ENCODE results near the gene PPP1R15A.
"Not testable (repeated sequence)": the region's sequence is repeated elsewhere in the genome, so short reads cannot be mapped to it uniquely, and the experiment has no call there.

PPP1R15A gene

DNA sequence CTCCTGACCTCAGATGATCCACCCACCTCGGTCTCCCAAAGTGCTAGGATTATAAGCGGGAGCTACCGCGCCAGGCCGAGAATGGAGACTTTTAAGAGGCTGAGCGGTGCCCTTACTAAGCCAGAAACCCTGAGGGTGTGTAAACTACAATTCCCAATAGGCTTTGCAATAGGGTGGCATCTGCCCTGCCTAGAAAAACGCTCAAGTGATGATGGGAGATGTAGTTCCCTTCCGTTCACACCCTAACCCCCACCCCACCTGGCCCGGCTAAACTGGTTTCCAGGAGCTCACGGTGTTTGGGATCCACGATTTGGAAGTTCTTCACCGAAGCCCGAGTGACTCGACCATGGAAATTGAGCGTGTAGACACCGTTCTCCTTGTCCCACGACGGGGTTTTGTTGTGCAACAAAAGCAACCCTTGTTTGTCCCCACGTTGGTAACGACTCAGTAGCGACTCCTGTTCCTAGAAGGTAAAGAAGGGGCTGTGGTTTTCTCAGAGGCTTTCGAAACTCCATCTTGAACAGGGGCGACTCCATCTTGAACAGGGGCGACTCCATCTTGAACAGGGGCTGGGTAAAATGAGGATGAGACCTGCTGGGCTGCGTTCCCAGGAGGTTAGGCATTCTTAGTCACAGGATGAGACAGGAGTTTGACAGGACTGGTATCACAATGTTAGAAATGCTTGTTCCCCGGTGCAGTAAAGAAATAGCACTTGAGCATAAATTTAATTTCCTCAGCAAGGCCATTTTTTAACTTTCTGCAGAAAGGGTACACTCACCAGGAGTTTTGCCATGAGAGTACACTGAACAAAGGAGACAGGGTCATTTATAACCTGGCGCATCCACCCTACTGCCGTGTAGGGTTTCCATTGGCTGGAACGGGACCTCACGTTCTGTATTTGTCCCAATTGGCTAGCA, 9.8 kb downstream of the PPP1R15A start:
- DNase-seq: peak; percentile 58

DNA sequence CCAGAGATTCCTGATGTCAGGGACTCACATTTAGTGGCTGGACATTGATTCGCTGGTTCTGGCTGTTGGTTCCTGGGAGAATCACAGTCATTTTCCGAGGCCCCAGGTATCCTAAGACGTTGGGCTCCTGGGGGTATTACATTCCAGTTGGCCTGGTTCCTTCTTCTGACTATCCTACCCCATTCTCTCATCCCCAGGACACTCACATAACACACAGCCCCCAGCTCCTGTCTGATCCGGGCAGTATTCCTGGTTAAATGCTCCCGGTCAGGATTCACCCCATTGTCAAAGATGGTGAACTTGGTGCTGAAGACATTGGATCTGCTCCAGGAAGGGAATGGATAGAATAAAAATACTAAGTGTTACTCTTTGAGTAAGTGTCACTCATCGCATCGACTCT, 11.5 kb downstream of the PPP1R15A start:
- no peak for DNase-seq

DNA sequence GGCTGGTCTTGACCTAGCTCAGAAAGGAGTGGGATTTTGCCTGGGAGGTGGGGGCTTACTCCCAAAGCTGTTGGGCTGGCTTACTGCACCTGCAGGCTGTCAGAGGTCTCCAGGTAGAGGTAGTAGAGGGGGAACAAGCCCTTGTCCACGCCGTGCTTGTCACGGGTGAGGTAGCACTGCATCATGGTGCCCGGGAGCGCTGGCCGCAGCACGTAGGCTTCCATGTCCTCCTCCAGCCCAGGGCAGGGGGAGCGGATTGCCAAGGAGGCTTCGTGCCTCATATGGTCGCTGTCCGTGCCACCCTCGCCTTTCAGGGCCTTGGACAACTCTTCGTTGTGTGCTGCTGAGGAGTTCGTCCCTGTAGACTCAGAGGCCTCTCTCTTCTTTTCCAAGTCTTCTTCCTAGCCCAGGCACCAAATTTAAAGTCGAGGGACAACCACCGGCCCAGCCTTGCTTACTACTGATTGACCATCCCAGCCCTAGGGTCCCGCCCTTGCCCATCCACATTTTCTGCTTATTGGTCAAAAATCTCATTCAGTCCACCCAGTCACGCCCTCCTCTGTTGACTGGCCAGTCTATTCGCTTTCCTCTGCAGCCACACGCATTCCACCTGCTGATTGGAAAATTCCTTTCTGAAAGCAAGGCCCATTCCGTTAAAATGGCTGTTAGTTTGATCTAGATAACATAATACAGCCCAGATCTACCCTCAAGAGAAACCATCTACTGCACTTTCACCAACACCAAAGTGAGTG, 15.8 kb downstream of the PPP1R15A start:
- no peak for DNase-seq

DNA sequence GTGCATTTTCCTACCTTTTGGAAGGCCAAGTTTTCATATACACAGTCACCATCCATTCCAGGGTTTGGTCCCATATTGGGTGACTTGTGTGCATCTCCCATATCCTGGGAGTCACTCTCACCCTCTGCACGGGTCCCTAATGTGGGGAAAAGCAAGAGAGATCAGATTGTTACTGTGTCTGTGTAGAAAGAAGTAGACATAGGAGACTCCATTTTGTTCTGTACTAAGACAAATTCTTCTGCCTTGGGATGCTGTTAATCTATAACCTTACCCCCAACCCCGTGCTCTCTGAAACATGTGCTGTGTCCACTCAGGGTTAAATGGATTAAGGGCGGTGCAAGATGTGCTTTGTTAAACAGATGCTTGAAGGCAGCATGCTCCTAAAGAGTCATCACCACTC, 17.3 kb downstream of the PPP1R15A start:
- not testable (repeated sequence) for DNase-seq

DNA sequence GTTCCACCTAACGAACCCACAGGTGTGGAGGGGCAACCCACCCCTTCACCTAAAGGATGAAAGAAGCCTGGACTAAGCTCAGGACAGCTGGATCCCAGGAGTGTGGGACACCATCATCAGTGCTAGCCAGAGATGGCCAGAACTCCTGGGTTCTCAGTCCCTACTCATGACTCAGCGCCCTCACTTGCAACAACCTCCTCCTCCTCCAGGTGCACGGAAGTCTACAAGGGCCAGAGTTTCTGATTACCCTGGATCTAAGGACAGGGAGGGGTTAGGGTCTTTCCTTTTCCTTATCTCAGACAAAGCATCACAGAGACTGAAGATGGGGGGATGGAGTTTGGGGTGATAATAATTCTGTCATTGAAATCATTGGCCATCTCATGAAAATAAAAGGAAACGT, 18.3 kb downstream of the PPP1R15A start:
- no peak for DNase-seq

DNA sequence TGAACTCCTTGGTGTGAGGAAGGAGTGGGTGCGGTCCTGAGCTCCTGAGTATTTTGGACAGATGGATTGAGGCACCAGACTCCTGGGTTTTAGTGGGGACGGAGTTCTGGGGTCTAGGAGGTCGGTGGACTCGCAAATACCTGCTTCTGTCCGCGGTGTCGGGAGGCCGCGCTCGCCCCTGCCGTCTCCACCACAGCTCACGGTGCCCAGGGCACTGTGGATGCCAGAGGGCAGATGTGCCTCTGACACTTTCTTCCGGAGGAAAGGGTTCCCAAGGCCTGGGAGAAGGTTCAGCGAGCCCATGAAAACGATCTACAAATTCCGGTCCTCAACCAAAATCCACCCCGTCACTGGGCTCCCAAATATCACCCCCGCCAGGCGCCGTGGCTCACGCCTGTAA, 23.0 kb downstream of the PPP1R15A start:
- DNase-seq: no peak

DNA sequence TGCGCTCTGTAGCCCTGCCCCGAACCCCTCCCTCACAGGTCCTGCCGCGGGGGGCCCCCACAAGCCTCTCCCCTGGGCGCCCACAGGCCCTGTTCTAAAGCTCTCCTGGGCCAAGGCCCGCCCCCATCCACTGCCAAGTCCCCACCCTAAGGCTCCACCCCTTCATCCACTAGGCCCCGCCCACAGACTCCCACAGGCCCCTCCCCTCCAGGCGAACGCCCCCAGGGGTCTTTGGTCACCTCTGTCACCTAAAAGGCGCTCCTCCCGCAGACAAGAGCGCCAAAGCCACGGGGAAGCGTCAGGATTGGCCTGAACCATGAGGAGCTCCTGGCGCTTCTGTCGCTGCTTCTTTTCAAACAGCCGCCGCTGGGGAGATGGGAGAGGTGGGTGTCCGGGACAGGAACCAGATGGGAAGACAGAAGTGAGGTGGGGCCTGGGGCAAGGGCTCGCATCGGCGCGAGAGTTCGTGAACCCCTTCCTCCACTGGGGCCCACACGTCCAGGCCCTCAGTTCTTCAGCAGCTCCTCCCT, 24.0 kb downstream of the PPP1R15A start:
- no peak for DNase-seq

DNA sequence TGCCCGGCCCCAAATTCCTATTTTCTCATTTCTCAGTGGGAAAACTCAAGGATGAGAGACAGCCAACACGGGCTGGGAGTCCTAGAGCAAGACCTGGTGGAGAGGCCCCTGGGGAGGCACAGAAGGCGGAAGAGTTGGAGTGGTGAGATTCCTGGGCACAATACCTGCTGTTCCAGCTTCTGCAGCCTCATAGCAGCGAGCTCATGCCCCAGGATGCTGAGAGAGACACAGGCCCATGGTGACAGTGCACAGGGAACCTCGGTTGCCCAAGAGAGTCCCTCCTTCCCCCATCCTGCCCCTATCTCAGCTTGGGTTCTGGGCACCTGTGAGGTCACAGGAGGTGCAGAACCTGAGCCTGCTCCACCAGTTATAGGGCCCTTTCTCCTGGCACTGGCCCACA, 25.0 kb downstream of the PPP1R15A start:
- DNase-seq: no peak

DNA sequence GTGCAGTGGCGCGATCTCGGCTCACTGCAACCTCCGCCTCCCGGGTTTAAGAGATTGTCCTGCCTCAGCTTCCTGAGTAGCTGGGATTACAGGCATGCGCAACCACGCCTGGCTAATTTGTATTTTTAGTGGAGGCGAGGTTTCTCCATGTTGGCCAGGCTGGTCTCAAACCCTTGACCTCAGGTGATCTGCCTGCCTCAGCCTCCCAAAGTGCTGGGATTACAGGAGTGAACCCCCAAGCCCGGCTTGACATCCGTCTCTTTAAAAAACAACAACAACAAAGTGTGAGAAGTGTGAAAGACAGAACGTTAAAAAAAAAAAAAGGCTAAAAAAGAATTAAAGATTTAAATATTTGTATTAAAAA, 27.1 kb downstream of the PPP1R15A start:
- DNase-seq: not testable (repeated sequence)

DNA sequence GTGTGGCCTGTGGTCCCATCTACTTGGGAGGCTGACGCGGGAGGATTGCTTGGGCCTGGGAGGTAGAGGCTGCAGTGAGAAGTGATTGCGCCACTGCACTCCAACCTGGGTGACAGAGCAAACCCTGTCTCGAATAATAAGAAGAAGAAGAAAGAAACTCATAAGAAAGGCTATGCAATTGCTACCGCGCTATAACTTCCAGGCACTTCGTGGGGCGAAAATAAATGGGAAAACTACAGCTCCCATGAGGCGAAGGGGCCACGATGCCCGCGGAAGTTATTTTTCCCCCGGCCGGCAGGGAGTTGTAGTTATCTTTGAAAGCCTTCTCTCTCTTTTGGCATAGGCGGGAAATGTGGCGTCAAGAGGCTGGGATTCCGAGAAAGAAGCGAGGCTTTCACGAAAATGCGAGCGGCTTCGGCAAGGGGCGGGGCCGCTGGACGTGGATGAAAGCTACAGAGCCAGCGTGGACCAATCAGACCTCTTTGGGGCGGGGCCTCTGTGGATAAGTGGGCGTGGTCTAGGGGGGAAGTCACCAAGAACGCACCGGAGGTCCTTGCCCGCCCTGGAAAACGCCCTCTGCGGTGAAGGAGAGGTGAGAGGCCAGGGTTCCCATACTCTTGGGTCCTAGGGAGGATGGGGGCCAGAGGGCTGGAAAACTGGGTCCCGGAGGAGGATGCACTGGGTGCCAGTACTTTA, 27.7 kb downstream of the PPP1R15A start, which contains the start of gene NUCB1:
Gene NUCB1, plus strand, starts transcription at position 532 of the 696 bp plus-strand sequence. CDS start 485 bp downstream, outside the sequence.
- peak; percentile 100 for DNase-seq

DNA sequence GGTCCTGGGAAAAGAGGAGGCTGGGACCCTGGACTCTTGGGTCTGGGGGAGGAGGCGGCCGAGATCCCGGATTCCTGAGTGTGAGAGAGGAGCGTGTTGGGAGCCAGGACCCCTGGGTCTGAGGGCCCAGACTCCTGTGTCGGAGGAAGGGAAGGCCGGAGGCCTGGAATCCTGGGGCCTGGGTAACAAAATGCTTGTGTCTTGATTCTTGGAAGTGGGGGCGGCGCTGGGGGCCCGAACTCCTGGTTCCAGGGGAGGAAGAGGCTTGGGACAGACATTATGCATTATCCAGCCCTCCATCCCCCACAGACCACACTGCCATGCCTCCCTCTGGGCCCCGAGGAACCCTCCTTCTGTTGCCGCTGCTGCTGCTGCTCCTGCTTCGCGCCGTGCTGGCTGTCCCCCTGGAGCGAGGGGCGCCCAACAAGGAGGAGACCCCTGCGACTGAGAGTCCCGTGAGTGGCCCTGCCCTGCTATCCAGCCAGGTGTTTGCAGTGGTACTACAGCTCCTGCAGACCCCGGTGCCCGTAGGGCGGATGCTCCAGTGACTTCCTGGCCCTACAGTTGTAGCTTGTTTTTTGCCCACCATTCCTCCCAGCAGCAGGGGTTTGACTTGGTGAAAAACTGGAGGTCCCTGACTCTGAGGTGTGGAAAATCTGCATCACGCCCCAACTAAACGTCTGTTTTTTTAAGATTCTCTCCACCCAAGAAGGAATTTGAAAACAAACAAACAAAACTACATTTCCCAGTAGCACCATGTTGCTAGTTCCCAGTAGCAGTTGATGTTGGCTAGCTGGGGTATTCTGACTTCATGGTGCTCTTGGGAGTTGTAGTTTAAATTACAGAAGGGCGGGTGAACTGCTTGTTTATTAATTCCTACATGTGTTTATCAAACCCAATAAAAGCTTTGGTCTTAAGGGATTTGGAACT, 28.5 kb downstream of the PPP1R15A start:
- peak; percentile 71 for DNase-seq

DNA sequence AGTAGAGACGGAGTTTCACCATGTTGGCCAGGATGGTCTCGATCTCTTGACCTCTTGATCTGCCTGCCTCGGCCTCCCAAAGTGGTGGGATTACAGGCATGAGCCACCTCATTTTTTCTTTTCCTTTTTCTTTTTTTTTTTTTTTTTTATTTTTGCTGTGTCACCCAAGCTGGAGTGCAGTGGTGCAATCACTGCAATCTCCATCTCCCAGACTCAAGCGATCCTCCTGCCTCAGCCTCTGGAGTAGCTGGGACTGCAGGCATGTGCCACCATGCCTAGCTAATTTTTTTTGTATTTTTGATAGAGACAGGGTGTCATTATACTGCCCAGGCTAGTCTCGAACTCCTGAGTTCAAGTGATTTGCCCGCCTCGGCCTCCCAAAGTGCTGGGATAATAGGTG, 30.1 kb downstream of the PPP1R15A start:
- DNase-seq: not testable (repeated sequence)

DNA sequence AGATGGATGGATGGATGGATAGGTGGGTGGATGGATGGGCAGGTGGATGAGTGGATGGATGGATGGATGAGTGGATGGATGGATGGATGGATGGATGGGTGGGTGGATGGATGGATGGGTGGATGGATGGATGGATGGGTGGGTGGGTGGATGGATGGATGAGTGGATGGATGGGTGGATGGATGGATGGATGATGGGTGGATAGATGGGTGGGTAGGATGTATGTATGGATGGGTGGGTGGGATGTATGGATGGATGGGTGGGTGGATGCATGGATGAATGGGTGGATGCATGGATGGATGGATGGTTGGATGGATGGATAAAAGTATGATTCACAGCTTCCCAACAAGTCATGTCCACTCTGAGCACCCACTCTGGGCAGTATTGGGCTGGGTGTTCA, 31.6 kb downstream of the PPP1R15A start:
- not testable (repeated sequence) for DNase-seq

DNA sequence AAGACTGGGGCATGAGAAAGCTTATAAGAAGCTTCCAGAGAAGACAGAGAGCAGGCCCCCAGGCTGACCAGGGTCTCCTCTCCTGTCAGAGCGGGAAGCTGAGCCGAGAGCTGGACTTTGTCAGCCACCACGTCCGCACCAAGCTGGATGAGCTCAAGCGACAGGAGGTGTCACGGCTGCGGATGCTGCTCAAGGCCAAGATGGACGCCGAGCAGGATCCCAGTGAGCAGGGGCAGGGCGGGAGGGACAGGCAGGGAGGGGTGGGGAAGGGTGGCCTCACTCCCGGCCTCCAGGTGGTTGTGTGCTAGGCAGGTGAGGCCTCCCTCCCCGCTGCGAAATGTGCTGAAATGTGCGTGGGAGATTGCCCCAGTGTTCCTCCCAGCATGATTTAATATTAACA, 33.4 kb downstream of the PPP1R15A start:
- no peak for DNase-seq

DNA sequence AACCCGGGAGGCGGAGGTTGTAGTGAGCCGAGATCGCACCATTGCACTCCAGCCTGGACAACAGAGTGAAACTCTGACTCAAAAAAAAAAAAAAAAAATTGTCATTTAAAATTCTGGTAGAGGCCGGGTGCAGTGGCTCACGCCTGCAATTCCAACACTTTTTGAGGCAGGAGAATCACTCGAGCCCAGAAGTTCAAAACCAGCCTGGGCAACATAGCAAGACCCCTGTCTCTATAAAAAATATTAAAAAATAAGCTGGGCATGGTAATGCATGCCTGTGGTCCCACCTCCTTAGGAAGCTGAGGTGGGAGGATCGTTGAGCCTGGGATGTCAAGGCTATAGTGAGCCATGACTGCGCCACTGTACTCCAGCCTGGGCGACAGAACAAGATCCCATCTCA, 34.1 kb downstream of the PPP1R15A start:
- no peak for DNase-seq

DNA sequence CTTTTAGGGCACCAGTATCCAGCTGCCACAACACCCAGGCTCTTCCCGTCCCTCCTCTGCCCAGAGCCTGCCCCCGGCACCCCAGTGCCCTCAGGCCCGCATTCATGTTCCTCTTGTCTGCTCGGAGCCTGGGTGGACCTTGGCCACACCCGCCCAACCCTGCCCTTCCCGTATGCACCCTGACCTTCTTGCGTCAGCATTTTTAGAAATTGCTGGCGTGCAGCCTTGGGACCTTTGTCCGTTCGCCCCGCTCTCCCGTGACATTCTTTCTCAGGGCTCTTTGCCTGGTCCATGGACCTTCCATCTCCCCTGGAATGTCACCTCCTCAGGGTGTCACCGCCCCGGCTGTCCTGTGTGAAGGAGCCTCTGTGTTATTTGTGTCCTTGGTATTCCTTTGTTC, 35.5 kb downstream of the PPP1R15A start:
- DNase-seq: no peak

DNA sequence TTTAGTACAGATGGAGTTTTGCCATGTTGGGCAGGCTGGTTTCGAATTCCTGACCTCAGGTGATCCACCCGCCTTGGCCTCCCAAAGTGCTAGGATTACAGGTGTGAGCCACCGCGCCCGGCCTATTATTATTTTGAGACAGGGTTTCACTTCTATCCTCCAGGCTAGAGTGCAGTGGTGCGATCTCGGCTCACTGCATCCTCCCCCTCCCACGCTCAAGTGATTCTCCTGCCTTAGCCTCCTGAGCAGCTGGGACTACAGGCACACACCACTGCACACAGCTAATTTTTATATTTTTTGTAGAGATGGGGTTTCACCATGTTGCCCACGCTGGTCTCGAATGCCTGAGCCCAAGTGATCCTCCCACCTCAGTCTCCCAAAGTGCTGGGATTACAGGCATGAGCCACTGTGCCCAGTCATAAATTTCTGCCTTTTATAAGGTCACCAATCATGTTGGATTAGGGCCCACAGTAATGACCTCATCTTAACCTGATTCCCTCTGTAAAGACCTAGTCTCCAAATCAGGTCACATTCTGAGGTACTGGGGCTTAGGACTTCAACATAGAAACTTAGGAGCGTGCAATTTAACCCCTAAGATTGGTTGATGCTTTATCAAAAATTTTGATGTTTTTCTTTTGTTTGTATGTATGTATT, 37.3 kb downstream of the PPP1R15A start:
- DNase-seq: not testable (repeated sequence)

DNA sequence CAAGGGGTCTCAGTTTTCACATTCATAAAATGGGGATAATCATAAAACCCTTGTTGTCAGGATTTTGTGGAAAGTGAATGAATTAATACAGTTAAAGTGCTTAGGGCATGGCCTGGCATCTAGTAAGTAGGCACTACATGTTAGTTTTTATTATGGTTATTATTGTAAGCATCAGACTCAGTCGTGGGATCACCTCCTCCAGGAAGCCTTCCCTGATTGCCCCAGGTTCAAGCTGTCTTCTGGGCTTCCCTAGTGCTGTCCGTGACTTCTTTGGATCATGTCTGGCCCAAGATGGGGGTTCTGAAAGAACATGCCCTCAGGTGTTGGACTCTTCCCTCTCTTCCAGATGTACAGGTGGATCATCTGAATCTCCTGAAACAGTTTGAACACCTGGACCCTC, 38.6 kb downstream of the PPP1R15A start:
- no peak for DNase-seq

DNA sequence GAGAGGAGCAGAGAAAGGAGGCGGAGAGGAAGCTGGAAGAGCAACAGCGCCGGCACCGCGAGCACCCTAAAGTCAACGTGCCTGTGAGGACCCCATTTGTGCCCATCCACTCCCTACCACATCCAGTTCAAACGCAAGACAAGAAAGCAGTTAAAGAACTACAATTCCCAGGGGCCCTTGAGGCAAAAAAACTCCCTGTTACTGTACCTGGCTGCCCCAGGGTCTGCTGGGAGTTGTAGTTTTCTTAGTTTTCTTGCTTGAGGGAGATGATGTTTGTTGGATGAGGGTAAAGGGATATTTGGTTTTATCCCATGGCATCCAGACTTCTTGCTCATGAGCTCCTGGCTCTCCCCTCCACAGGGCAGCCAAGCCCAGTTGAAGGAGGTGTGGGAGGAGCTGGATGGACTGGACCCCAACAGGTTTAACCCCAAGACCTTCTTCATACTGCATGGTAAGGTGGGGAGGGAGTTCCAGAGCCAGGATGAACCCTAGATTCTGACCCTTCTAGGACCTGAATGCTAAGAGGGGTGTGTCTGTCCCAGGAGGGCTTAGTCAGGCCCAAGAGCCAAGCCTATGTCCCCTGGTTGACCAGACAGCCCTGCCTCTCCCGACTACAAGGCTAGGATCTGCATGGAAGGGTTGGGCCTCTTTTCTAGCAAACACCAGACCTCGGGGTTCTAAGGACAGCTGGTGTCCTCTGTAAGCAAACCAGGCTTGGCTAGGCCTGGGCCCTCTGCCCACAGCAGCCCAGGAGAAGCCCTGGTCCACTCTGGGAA, 41.1 kb downstream of the PPP1R15A start:
- peak; percentile 51 for DNase-seq

DNA sequence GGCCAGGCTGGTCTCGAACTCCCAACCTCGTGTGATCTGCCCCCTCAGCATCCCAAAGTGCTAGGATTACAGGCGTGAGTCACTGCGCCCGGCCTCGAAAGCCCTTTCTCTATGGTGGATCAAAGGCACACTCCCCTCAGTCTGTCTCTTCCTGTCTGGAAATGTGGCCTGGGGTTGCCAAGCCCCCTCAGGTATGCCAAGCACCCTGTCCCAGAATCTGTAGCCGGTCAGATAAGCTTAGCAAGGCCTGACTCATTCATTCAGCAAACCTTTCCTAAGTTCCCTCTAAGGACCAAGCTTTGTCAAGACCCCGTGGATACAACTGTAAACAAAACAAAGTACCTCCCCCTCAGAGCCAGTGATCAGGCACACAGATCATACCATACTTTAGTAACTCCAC, 42.0 kb downstream of the PPP1R15A start:
- no peak for DNase-seq

DNA sequence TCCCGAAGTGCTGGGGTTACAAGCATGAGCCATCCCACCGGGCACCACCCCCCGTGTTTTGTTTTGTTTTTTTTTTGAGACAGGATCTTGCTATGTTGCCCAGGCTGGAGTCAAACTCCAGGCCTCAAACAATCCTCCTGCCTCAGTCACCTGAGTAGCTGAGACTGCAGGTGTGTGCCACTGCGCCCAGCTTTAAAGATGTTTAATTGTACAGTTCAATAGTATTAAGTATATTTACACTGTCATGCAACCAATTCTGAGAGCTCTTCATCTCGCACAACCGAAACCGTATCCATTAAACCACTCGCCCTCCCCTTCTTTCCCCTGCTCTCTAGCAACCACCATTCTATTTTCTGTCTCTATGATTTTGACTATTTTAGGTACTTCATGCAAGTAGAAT, 43.5 kb downstream of the PPP1R15A start:
- DNase-seq: no peak
